Type B pancreatic cell (in vitro differentiated cells): ENCODE data around the gene STARD13. TPM values are rescaled to one million over a fixed set of nuclear protein-coding genes. Genes with fewer than 3 reads are reported as not detected.

Source experiments
- DNase-seq: peaks from one replicate; pipeline ENCODE4 v3.0.0; 2021; ENCODE audit warnings: mixed read lengths; ENCODE audit not compliant: unreplicated experiment; ENCODE audit errors: extremely low spot score
- H3K27ac Mint-ChIP-seq: 2 replicates; pipeline ENCODE4 v1.8.0; 2021; ENCODE audit warnings: mild to moderate bottlenecking, mixed read lengths
- H3K27me3 Mint-ChIP-seq: 2 replicates; pipeline ENCODE4 v1.8.0; 2021; ENCODE audit warnings: mixed read lengths
- H3K36me3 Mint-ChIP-seq: 2 replicates; pipeline ENCODE4 v1.8.0; 2021; ENCODE audit warnings: mixed read lengths
- H3K4me1 Mint-ChIP-seq: one replicate; pipeline ENCODE4 v1.8.0; 2021; ENCODE audit warnings: mixed read lengths; ENCODE audit not compliant: unreplicated experiment
- H3K4me3 Mint-ChIP-seq: 2 replicates; pipeline ENCODE4 v1.8.0; 2021; ENCODE audit warnings: mild to moderate bottlenecking, mixed read lengths
- H3K9me3 Mint-ChIP-seq: 2 replicates; pipeline ENCODE4 v1.8.0; 2021; ENCODE audit warnings: mixed read lengths
- total RNA-seq: library from RNA; stranded (reverse); gene quantifications from 2 replicates; pipeline ENCODE4 v1.2.1, GENCODE V29; 2021; ENCODE audit warnings: low replicate concordance
- TF ChIP-seq, protein P1 (sequence below): fragments of 200-600 bp; sonication (generic); conservative IDR thresholded peaks from 2 replicates; pipeline ENCODE4 v1.5.0; 2021; ENCODE audit warnings: antibody characterized with exemption, mild to moderate bottlenecking

The STARD13 gene
- total RNA-seq, 1 donor from 2014 or later, result 12.1 TPM

DNA sequence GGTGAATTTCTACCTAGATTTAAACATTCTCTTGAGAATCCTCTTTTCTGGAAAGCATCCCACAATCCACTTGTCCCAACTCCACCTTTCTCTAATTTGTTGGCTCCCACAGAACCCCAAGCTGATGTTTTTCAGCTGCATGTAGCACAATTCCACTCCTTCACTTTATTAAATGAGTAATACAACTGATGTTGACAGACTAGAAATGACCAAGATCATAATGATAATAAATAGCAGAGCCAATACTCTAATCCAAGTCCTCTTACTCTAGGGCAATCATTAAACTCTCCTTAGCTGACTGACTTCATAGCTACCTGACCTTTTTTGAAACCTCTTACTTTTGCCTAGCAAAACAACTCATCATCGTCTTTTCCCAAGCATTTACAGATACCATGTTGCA lies 27.9 kb upstream of the STARD13 start:
- DNase-seq, result no peak
- Mint-ChIP-seq H3K27me3 (no peaks in the 10 kb centered on the region), H3K4me1 (no peaks in the 10 kb centered on the region), H3K9me3 (no peaks in the 10 kb centered on the region), H3K27ac (no peak overlapping the region), H3K36me3 (no peaks in the 10 kb centered on the region), H3K4me3 (no peak overlapping the region)
- TF ChIP-seq, protein P1, sequence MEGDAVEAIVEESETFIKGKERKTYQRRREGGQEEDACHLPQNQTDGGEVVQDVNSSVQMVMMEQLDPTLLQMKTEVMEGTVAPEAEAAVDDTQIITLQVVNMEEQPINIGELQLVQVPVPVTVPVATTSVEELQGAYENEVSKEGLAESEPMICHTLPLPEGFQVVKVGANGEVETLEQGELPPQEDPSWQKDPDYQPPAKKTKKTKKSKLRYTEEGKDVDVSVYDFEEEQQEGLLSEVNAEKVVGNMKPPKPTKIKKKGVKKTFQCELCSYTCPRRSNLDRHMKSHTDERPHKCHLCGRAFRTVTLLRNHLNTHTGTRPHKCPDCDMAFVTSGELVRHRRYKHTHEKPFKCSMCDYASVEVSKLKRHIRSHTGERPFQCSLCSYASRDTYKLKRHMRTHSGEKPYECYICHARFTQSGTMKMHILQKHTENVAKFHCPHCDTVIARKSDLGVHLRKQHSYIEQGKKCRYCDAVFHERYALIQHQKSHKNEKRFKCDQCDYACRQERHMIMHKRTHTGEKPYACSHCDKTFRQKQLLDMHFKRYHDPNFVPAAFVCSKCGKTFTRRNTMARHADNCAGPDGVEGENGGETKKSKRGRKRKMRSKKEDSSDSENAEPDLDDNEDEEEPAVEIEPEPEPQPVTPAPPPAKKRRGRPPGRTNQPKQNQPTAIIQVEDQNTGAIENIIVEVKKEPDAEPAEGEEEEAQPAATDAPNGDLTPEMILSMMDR, result no peak

DNA sequence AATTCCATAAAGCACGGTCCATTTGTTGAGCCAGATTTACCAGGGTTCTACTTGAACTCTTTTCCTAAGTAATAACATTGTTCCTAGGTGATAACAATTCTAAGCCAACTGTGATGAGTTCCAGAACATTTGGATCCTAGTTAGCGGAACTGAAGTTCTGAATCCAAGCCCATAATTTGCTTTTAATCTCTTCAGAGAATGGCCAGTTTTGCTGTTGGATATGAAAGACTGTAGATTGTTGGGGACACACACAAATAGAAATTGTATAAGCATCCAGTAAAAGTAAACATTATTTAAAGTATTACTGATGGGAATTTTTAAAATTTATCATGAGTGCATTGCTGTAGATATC lies 27.3 kb upstream of the STARD13 start:
- no peaks in the 10 kb centered on the region for H3K27me3 Mint-ChIP-seq
- H3K9me3 Mint-ChIP-seq, result no peaks in the 10 kb centered on the region
- H3K36me3 Mint-ChIP-seq, result no peaks in the 10 kb centered on the region
- H3K27ac Mint-ChIP-seq, result no peak overlapping the region
- no peaks in the 10 kb centered on the region for H3K4me1 Mint-ChIP-seq
- no peak for DNase-seq
- TF ChIP-seq, protein P1, result no peak
- H3K4me3 Mint-ChIP-seq, result no peak overlapping the region

DNA sequence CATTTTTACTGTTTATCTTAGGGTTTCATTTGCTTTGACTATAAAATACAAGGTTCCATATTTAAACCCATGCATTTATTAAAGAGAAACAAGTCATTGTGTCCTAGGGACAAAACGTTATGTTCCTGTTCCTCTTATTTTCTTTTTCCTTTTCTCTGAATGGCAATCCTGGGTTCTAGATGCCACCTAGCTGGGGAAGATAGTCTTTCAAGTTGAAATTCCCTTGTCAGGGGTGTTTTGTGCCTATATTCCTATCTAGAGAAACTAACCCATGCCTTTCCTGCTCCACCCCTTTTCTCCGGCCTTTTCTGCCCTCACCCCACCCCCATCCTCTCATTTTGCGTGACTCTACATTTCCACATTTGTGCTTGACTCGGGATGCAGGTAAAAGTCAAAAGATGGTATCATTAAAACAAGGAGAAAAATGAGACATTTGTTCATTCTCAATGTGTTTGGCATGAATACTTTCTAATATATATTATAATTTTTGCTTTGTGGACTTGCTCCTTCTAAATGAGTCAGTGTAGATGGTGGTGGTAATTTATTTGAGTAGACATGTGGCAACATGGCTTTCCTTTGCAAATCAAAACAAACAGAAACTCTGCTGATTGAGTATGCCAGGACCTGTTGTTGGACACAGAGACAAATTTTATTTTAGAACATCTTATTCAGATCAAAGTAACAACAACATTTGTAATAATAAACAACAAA lies 26.8 kb upstream of the STARD13 start:
- H3K36me3 Mint-ChIP-seq, result peaks cover 3% of the 10 kb centered on the region
- H3K27ac Mint-ChIP-seq, result no peak overlapping the region
- no peak overlapping the region for H3K4me3 Mint-ChIP-seq
- no peak for DNase-seq
- TF ChIP-seq, protein P1, result peak; percentile 21
- no peaks in the 10 kb centered on the region for H3K9me3 Mint-ChIP-seq
- no peaks in the 10 kb centered on the region for H3K4me1 Mint-ChIP-seq
- H3K27me3 Mint-ChIP-seq, result no peaks in the 10 kb centered on the region

DNA sequence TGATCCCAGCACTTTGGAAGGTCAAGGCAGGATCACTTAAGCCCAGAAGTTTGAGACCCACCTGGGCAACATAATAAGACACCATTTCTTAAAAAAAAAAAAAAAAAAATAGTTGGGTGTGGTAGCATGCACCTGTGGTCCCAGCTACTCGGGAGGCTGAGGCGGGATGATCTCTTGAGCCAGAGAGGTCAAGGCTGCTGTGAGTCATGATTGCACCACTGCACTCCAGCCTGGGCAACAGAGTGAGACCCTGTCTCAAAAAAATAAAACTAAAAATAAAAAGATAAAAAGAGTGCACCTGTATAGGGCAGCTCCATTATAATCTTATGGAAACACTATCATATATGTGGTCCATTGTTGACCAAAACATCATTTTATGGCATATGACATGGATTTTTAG lies 25.5 kb upstream of the STARD13 start:
- H3K9me3 Mint-ChIP-seq, result no peaks in the 10 kb centered on the region
- no peak overlapping the region for H3K27ac Mint-ChIP-seq
- H3K27me3 Mint-ChIP-seq, result no peaks in the 10 kb centered on the region
- TF ChIP-seq, protein P1, result no peak
- peaks cover 4% of the 10 kb centered on the region for H3K36me3 Mint-ChIP-seq
- H3K4me3 Mint-ChIP-seq, result no peak overlapping the region
- no peak for DNase-seq
- H3K4me1 Mint-ChIP-seq, result no peaks in the 10 kb centered on the region

DNA sequence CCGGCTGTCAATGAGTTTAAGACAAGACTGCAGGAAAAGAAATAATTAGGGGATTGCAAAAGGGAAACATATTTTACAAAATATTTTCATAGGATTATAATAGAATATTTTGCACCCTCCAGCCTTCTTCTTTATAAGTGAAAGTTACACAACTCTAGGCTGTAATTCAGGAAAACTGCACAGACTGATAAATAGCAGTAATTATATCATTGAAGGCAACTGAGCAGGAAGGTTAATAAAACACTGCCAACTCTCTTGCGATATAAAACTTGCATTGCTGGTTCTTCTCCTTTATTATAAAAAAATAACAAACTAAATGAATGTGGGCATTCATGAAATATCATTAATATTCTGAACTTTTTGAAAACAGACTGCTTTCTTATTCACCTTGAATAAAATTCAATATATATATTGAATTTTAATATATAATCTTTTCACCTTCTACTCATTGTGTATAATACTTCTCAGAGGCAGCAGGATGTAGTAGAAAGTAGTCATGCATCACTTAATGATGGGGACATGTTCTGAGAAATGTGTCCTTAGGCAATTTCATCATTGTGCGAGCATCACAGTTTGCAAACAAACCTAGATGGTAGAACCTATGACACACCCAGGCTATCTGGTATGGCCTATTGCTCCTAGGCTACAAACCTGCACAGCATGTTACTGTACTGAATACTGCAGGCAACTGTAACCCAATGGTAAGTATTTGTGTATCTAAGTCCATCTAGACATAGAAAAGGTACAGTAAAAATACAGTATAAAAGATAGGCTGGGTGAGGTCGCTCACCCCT lies 24.9 kb upstream of the STARD13 start:
- no peak overlapping the region for H3K27ac Mint-ChIP-seq
- peaks cover 4% of the 10 kb centered on the region for H3K36me3 Mint-ChIP-seq
- no peaks in the 10 kb centered on the region for H3K9me3 Mint-ChIP-seq
- TF ChIP-seq, protein P1, result no peak
- H3K27me3 Mint-ChIP-seq, result no peaks in the 10 kb centered on the region
- DNase-seq, result no peak
- no peak overlapping the region for H3K4me3 Mint-ChIP-seq
- H3K4me1 Mint-ChIP-seq, result no peaks in the 10 kb centered on the region
